HG02610 (cell line): ENCODE data around the gene ZBTB24.

Source experiments
- ATAC-seq: cut with Tn5 transposase; IDR thresholded peaks from one replicate; pipeline ENCODE4 v1.9.1; 2021; ENCODE audit warnings: mild to moderate bottlenecking, moderate library complexity; ENCODE audit not compliant: unreplicated experiment

ZBTB24 gene

GRCh38 chr6:109453594-109454495 is 29.2 kb downstream of the ZBTB24 start:
- no peak for ATAC-seq

- ATAC-seq: no peak
These were observed 29.9 kb downstream of the ZBTB24 start for GRCh38 chr6:109453156-109453555.

GRCh38 chr6:109452181-109452580 is 30.8 kb downstream of the ZBTB24 start:
- ATAC-seq: no peak

DNA sequence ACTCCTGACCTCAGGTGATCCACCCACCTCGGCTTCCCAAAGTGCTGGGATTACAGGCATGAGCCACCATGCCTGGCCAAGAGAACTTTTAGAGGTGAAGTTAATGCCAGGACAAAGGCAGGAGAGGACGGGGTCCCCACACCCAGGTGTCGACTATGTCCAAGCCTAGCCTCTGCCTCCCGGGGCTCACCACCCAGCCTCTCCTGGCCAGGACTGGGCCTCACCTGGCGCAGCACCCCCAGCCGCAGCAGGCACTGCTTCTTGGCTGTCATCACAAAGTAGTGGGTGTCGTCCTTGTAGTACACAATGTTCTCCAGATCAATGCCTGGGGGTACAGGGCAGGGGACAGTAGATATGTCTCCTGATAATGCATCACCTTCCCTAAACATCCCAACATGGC is 31.6 kb downstream of the ZBTB24 start:
- ATAC-seq: no peak

DNA sequence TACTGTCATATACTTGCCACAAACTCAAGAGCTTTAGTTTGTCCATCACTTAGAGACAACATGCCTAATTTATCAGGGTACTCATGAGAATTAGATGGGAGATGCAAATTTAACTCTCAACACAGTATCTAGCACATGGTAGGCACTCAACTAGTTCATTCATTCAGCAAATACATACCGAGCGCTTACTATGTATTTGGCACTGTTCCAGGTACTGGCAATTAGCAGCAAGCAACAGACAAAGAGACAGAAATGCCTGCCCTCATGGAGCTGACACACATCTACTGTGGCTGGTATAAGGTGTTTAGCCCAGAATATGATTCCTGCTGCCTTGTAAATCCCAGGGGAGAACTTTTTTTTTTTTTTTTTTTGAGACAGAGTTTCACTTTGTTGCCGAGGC is 32.2 kb downstream of the ZBTB24 start:
- ATAC-seq: no peak

DNA sequence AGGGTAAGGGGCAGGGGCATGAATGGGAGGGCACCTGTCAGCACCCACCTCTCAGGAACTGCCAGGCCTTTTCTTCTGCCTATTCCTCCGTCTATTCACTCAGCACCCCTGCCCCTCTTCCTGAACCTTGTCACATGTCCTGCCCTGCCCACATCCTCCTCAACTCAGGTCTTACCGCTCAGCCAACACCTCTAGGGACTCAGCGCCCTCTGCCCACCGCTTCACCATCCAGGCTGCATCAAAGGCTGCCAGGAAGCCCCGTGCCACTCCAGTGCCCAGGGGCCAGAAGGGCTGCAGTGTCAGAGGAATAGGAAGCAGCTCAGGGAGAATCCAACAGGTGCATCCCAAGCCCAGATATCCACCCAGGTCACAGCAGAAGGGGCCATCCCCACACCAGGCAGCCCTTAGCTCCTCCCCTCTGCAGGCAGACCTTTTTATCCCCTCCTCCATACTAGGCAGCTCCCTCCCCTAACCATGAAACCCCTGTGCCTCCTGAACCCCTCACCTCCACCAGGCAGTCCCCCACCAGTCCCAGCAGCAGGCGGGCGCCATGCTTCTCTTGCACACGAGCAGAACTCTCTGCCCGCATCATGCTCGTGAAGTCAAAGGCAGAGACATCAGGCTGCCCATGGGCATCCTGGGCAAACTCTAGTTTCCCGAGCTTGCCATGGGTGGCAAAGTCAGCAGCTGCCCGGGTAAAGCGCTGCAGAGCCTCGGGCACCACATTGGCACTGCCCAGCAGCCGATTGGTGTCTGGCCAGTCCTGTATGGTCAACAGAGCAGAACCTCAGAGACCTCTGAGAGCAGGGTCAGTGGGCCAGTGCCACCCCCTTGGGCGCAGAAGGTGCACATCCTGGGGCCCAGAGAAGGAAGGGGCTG is 33.0 kb downstream of the ZBTB24 start:
- no peak for ATAC-seq

GRCh38 chr6:109449064-109449794 is 33.8 kb downstream of the ZBTB24 start:
- no peak for ATAC-seq

- ATAC-seq: no peak
These were observed 34.4 kb downstream of the ZBTB24 start for GRCh38 chr6:109448615-109449014.

DNA sequence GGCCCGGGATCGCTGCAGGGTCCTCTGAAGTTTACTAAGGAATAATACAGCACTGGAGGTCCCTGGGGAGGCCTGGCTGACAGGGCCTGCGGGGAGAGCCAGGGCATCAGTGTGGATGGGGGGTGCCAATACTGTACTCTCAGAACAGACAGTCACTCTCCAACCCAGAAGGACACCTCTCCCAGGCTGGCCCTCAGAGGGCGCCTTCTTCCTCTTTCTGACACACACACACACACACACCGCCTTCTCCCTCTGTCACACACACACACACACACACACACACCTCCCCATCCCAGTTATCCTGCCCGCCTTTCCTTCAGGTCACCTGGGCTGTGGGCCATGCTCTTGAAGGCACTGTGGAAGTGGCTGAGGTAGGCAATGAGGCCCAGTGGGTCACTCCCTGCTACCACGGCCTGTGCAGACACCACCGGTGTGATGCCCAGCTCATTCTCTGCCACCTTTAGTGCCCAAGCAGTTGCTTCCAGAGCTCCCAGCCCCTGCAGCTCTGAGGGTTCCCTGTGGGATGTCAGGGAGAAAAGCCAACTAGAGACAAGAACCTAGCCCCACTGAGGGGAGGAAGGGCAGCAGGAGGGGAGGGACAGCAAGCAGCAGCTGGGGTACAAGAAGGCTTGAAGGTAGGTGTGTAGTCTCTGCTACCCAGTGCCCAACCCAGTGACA is 35.0 kb downstream of the ZBTB24 start:
- no peak for ATAC-seq

DNA sequence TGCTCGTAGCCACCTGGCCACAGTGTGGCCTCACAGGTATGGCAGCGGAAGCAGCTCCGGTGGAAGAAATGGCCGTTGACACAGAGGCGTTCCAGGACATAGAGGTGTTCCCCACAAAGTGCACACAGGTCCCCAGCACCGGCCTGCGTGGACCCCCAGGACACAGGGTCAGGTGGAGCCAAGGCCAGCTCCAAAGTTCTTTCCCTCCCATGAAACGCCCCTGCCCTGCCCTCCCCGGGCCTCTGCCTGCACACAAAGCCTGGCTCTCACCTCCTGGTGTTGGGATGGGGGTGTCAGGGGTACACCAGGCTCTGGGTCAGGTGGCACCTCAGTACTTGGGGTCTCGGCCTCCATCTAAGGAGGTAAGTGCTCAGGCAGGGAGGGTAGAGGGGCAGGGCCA is 35.9 kb downstream of the ZBTB24 start:
- ATAC-seq: no peak

- no peak for ATAC-seq
These were observed 36.5 kb downstream of the ZBTB24 start for GRCh38 chr6:109446541-109446940.

DNA sequence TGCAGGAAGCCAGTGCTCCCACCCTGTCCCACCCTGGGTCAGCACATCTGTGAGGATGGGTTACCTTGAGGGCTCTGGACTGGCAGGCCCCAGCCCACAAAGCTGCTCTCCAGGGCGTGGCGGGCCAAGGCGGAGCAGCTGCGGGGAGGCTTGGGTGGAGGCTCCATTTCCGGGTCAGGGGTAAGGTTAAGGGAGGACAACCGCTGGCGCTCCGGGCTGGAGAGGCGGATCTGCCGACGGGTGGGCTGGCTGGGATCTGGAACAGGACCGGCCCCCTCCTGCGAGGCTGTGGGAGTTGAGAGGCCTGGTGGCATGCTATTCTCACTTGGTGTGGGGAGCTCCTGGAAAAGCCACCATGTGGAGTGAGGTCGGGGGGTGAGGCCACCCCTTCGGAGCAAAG is 36.9 kb downstream of the ZBTB24 start:
- no peak for ATAC-seq

DNA sequence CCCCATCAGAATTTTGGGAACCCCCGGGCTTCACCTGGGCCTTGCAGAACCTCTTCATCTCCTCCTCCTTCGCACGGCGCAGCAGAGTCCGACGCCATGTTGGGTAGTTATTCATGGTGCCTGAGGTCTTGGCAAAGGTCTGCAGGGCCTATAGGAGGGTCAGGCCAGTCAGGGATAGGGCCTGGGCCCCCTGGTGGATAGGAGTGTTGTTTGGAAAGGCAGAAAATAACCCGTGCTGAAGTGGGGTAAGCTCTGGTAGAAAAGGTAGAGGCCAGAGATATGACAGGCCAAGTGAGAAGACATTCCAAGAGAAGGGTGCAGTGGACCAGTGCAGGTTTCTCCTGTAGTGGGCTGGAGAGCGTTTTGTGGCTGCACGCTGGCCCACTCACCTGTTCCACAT is 37.6 kb downstream of the ZBTB24 start:
- ATAC-seq: no peak

DNA sequence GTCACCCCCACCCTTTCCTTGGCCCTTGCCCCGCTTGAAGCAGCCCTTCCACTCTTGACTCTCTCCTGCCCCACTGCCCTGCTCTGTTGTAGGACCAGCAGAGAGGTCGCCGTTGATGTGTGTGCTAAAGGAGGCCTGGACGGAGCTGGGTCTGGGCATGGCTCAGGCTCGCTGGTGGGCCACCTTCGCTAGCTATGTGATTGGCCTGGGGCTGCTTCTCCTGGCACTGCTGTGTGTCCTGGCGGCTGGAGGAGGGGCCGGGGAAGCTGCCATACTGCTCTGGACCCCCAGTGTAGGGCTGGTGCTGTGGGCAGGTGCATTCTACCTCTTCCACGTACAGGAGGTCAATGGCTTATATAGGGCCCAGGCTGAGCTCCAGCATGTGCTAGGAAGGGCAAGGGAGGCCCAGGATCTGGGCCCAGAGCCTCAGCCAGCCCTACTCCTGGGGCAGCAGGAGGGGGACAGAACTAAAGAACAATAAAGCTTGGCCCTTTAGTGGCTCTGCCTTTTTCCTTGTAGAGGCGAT is 39.5 kb downstream of the ZBTB24 start:
- no peak for ATAC-seq

DNA sequence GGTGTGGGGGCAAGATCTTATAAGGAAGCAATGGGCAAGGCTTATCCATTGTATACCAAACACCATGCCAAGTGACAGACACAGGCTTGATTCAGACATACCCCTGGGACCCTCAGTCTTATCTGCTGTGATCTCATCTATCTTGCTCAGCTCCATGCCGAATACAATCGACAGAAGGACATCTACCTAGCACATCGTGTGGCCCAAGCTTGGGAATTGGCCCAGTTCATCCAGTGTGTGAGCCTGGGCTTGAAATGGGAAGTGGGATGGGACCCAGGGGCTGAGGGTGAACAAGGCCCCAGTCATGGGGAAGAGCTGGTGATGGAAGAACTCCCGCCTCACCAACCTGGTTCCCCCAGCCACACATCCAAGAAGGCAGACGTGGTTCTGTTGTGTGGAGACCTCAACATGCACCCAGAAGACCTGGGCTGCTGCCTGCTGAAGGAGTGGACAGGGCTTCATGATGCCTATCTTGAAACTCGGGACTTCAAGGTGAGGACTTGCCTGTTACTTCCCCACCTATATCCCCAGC is 40.6 kb downstream of the ZBTB24 start:
- ATAC-seq: no peak

- peak; percentile 14 for ATAC-seq
These were observed 41.8 kb downstream of the ZBTB24 start for GRCh38 chr6:109441069-109441816.

DNA sequence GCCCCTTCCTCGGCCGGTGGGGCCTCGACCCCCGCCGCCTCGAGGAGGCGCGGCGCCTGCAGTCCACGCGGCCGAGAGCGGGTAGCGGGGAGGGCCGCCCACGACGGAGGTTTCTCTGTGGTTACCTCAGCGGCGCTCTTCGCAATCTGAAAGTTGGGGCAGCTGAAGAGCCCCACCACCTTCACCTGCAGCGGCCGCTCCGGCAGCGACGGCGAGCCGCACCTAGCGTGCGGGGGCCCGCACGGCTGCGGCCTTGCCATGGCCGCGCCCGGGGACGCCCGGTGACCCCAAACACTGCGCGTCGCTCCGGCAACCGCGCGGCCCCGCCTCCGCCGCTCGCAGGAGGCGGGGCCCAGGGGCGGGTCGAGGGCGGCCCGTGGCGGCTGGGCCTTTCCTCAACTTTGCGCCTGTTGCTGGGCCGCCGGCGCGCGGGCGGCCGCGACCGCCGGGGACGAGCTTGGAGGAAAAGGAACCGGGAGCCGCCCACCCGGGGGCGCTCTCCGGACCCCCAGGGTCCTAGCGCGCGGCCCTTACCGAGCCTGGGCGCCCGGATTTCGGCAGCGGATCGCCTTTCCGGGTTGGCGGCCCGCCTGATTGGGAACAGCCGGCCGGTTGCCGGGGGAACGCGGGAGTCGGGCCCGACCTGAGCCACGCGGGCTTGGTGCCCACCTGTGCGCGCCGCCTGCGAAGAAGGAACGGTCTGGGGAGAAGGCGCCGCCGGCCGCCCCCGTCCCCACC is 42.5 kb downstream of the ZBTB24 start, which contains the start of the genes PPIL6 and SMPD2:
Gene PPIL6 (minus strand): TSS at position 298 of the 738 bp plus-strand sequence. CDS start 38 bp downstream, at position 260.
Gene SMPD2 (plus strand): TSS at position 394 of the 738 bp plus-strand sequence. CDS start 398 bp downstream, outside the sequence.
- ATAC-seq: peak; percentile 90

DNA sequence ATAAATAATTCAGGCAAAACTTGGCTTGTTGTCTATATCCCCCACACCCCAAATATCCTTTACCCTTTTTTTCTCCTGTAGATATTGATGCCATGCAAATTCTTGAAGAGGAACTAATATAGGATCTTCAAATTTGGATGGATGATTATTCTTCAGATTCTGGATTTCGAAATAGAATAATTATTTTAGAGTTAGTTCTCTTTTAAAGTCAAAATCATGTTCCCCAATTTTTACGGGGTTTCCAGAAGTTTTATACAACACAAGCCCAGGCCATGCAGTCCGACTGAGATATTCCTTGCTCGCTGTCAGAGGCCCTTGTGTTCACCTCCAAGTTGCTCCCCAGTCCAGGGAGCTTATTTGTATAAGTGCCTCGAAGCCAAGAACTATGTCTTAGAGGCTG is 47.0 kb downstream of the ZBTB24 start:
- ATAC-seq: no peak
